ENCODE measurements around the gene YPEL5. TPM values are rescaled to one million over a fixed set of nuclear protein-coding genes. Genes with fewer than 3 reads are reported as not detected.
"Not testable (repeated sequence)": the region's sequence is repeated elsewhere in the genome, so short reads cannot be mapped to it uniquely, and the experiment has no call there.

The YPEL5 gene
- total RNA-seq, result 25.1 and 27.3 TPM in 2 replicates

GRCh38 chr2:30146337-30147195 lies at the start of gene YPEL5:
Gene YPEL5 (plus strand): TSS chr2:30147007. CDS start chr2:30156652, 9,645 bp downstream.
- H3K36me3 Mint-ChIP-seq (ENCODE audit: low read depth), result peaks cover 19% of the 10 kb centered on the region
- peak; percentile 99 for DNase-seq (ENCODE audit: low spot score)
- H3K9me3 Mint-ChIP-seq, result no peaks in the 10 kb centered on the region
- H3K27ac Mint-ChIP-seq, result peak within 1 kb of the TSS; percentile 95
- H3K4me1 Mint-ChIP-seq (ENCODE audit: low read depth), result peaks cover 41% of the 10 kb centered on the region
- intact Hi-C loops (cut with micrococcal nuclease), result loop anchor here (1.0 to 5.0 kb wide), 14 partner anchors 54 to 1917 kb away; partner anchors contain the start of genes EHD3, LBH, LCLAT1 and SPAST
- peak within 1 kb of the TSS; percentile 83 for H3K4me3 Mint-ChIP-seq
- no peaks in the 10 kb centered on the region for H3K27me3 Mint-ChIP-seq (ENCODE audit: insufficient read depth)

GRCh38 chr2:30098266-30099005 lies 48.4 kb upstream of the YPEL5 start:
- DNase-seq (ENCODE audit: low spot score), result no peak
- no peak overlapping the region for H3K27ac Mint-ChIP-seq
- H3K27me3 Mint-ChIP-seq (ENCODE audit: insufficient read depth), result peaks cover 23% of the 10 kb centered on the region
- intact Hi-C loops (cut with micrococcal nuclease), result no loop called here
- no peak overlapping the region for H3K4me3 Mint-ChIP-seq
- no peaks in the 10 kb centered on the region for H3K9me3 Mint-ChIP-seq
- no peaks in the 10 kb centered on the region for H3K4me1 Mint-ChIP-seq (ENCODE audit: low read depth)
- no peaks in the 10 kb centered on the region for H3K36me3 Mint-ChIP-seq (ENCODE audit: low read depth)

GRCh38 chr2:30099366-30099765 lies 47.4 kb upstream of the YPEL5 start:
- H3K9me3 Mint-ChIP-seq; H3K27ac Mint-ChIP-seq; H3K4me1 Mint-ChIP-seq (ENCODE audit: low read depth); H3K4me3 Mint-ChIP-seq; DNase-seq (ENCODE audit: low spot score); intact Hi-C loops (cut with micrococcal nuclease); H3K36me3 Mint-ChIP-seq (ENCODE audit: low read depth): not testable (repeated sequence)
- H3K27me3 Mint-ChIP-seq (ENCODE audit: insufficient read depth), result peaks cover 19% of the 10 kb centered on the region

- peaks cover 19% of the 10 kb centered on the region for H3K27me3 Mint-ChIP-seq (ENCODE audit: insufficient read depth)
- H3K9me3 Mint-ChIP-seq; H3K4me3 Mint-ChIP-seq; H3K4me1 Mint-ChIP-seq (ENCODE audit: low read depth); intact Hi-C loops (cut with micrococcal nuclease); H3K36me3 Mint-ChIP-seq (ENCODE audit: low read depth); DNase-seq (ENCODE audit: low spot score); H3K27ac Mint-ChIP-seq: not testable (repeated sequence)
Observed at GRCh38 chr2:30100691-30101090, 46.1 kb upstream of the YPEL5 start.

GRCh38 chr2:30104307-30104706 lies 42.5 kb upstream of the YPEL5 start:
- no peak for DNase-seq (ENCODE audit: low spot score)
- H3K9me3 Mint-ChIP-seq, result no peaks in the 10 kb centered on the region
- H3K27me3 Mint-ChIP-seq (ENCODE audit: insufficient read depth), result peaks cover 12% of the 10 kb centered on the region
- no peak overlapping the region for H3K4me3 Mint-ChIP-seq
- H3K36me3 Mint-ChIP-seq (ENCODE audit: low read depth), result no peaks in the 10 kb centered on the region
- intact Hi-C loops (cut with micrococcal nuclease), result no loop called here
- H3K27ac Mint-ChIP-seq, result no peak overlapping the region
- H3K4me1 Mint-ChIP-seq (ENCODE audit: low read depth), result no peaks in the 10 kb centered on the region

- H3K4me1 Mint-ChIP-seq (ENCODE audit: low read depth), result no peaks in the 10 kb centered on the region
- no peaks in the 10 kb centered on the region for H3K36me3 Mint-ChIP-seq (ENCODE audit: low read depth)
- H3K27me3 Mint-ChIP-seq (ENCODE audit: insufficient read depth), result peaks cover 10% of the 10 kb centered on the region
- DNase-seq (ENCODE audit: low spot score), result no peak
- intact Hi-C loops (cut with micrococcal nuclease), result no loop called here
- no peak overlapping the region for H3K27ac Mint-ChIP-seq
- no peak overlapping the region for H3K4me3 Mint-ChIP-seq
- H3K9me3 Mint-ChIP-seq, result no peaks in the 10 kb centered on the region
Observed at GRCh38 chr2:30105556-30105955, 41.3 kb upstream of the YPEL5 start.

- H3K4me1 Mint-ChIP-seq (ENCODE audit: low read depth), result no peaks in the 10 kb centered on the region
- peaks cover 2% of the 10 kb centered on the region for H3K27me3 Mint-ChIP-seq (ENCODE audit: insufficient read depth)
- intact Hi-C loops (cut with micrococcal nuclease), result no loop called here
- no peaks in the 10 kb centered on the region for H3K9me3 Mint-ChIP-seq
- DNase-seq (ENCODE audit: low spot score), result no peak
- no peaks in the 10 kb centered on the region for H3K36me3 Mint-ChIP-seq (ENCODE audit: low read depth)
- H3K27ac Mint-ChIP-seq, result no peak overlapping the region
- H3K4me3 Mint-ChIP-seq, result no peak overlapping the region
Observed at GRCh38 chr2:30106543-30106942, 40.3 kb upstream of the YPEL5 start.

- no peak for DNase-seq (ENCODE audit: low spot score)
- Mint-ChIP-seq H3K4me3 (no peak overlapping the region), H3K4me1 (ENCODE audit: low read depth) (no peaks in the 10 kb centered on the region), H3K27me3 (ENCODE audit: insufficient read depth) (no peaks in the 10 kb centered on the region), H3K36me3 (ENCODE audit: low read depth) (no peaks in the 10 kb centered on the region), H3K9me3 (no peaks in the 10 kb centered on the region), H3K27ac (no peak overlapping the region)
- intact Hi-C loops (cut with micrococcal nuclease), result no loop called here
Observed at GRCh38 chr2:30108192-30108591, 38.6 kb upstream of the YPEL5 start.

- no peaks in the 10 kb centered on the region for H3K27me3 Mint-ChIP-seq (ENCODE audit: insufficient read depth)
- H3K27ac Mint-ChIP-seq, result no peak overlapping the region
- H3K36me3 Mint-ChIP-seq (ENCODE audit: low read depth), result no peaks in the 10 kb centered on the region
- no peak for DNase-seq (ENCODE audit: low spot score)
- no peaks in the 10 kb centered on the region for H3K4me1 Mint-ChIP-seq (ENCODE audit: low read depth)
- intact Hi-C loops (cut with micrococcal nuclease), result no loop called here
- H3K9me3 Mint-ChIP-seq, result no peaks in the 10 kb centered on the region
- H3K4me3 Mint-ChIP-seq, result no peak overlapping the region
Observed at GRCh38 chr2:30108851-30109250, 38.0 kb upstream of the YPEL5 start.

- H3K36me3 Mint-ChIP-seq (ENCODE audit: low read depth), result no peaks in the 10 kb centered on the region
- DNase-seq (ENCODE audit: low spot score), result no peak
- intact Hi-C loops (cut with micrococcal nuclease), result no loop called here
- no peak overlapping the region for H3K4me3 Mint-ChIP-seq
- H3K9me3 Mint-ChIP-seq, result no peaks in the 10 kb centered on the region
- no peaks in the 10 kb centered on the region for H3K4me1 Mint-ChIP-seq (ENCODE audit: low read depth)
- no peak overlapping the region for H3K27ac Mint-ChIP-seq
- no peaks in the 10 kb centered on the region for H3K27me3 Mint-ChIP-seq (ENCODE audit: insufficient read depth)
Observed at GRCh38 chr2:30109856-30110255, 37.0 kb upstream of the YPEL5 start.

- Mint-ChIP-seq H3K4me3 (no peak overlapping the region), H3K27ac (no peak overlapping the region), H3K36me3 (ENCODE audit: low read depth) (no peaks in the 10 kb centered on the region), H3K4me1 (ENCODE audit: low read depth) (peaks cover 4% of the 10 kb centered on the region), H3K9me3 (no peaks in the 10 kb centered on the region), H3K27me3 (ENCODE audit: insufficient read depth) (no peaks in the 10 kb centered on the region)
- DNase-seq (ENCODE audit: low spot score), result no peak
- intact Hi-C loops (cut with micrococcal nuclease), result no loop called here
Observed at GRCh38 chr2:30110773-30111172, 36.0 kb upstream of the YPEL5 start.

- H3K27me3 Mint-ChIP-seq (ENCODE audit: insufficient read depth); H3K4me3 Mint-ChIP-seq; H3K4me1 Mint-ChIP-seq (ENCODE audit: low read depth); intact Hi-C loops (cut with micrococcal nuclease); H3K9me3 Mint-ChIP-seq; H3K36me3 Mint-ChIP-seq (ENCODE audit: low read depth); DNase-seq (ENCODE audit: low spot score); H3K27ac Mint-ChIP-seq: not testable (repeated sequence)
Observed at GRCh38 chr2:30111186-30111585, 35.6 kb upstream of the YPEL5 start.

- Mint-ChIP-seq H3K36me3 (ENCODE audit: low read depth) (no peaks in the 10 kb centered on the region), H3K4me3 (no peak overlapping the region), H3K9me3 (no peaks in the 10 kb centered on the region), H3K27me3 (ENCODE audit: insufficient read depth) (no peaks in the 10 kb centered on the region), H3K4me1 (ENCODE audit: low read depth) (peaks cover 6% of the 10 kb centered on the region), H3K27ac (no peak overlapping the region)
- no peak for DNase-seq (ENCODE audit: low spot score)
- intact Hi-C loops (cut with micrococcal nuclease), result no loop called here
Observed at GRCh38 chr2:30112561-30112960, 34.2 kb upstream of the YPEL5 start.
